ENCODE data around the gene CACNA1F. TPM values are rescaled to one million over a fixed set of nuclear protein-coding genes. Genes with fewer than 3 reads are reported as not detected.

CACNA1F gene
- total and polyA plus RNA-seq, 9 donors, result 0.01 to 0.09 (median 0.04) TPM; not detected in 4

GRCh38 chrX:49257846-49258748 lies 25.0 kb upstream of the CACNA1F start:
- Histone ChIP-seq H3K4me1 (ENCODE audit: control insufficient read depth, insufficient read depth, low read length) (no peaks in the 10 kb centered on the region), H3K4me3 (ENCODE audit: low read length) (no peak overlapping the region), H3K9me3 (replicated peaks; ENCODE audit: control insufficient read depth, low read depth, low read length) (no peaks in the 10 kb centered on the region), H3K27ac (ENCODE audit: low read length) (no peak overlapping the region), H3K36me3 (ENCODE audit: control insufficient read depth, insufficient read depth, low read length) (no peaks in the 10 kb centered on the region), H3K27me3 (ENCODE audit: control insufficient read depth, insufficient read depth, low read length) (peaks cover 3% of the 10 kb centered on the region)
- no peak for DNase-seq
- 77% methylated on average over 19 of the region's 20 CpGs for WGBS (ENCODE audit: insufficient coverage)

DNA sequence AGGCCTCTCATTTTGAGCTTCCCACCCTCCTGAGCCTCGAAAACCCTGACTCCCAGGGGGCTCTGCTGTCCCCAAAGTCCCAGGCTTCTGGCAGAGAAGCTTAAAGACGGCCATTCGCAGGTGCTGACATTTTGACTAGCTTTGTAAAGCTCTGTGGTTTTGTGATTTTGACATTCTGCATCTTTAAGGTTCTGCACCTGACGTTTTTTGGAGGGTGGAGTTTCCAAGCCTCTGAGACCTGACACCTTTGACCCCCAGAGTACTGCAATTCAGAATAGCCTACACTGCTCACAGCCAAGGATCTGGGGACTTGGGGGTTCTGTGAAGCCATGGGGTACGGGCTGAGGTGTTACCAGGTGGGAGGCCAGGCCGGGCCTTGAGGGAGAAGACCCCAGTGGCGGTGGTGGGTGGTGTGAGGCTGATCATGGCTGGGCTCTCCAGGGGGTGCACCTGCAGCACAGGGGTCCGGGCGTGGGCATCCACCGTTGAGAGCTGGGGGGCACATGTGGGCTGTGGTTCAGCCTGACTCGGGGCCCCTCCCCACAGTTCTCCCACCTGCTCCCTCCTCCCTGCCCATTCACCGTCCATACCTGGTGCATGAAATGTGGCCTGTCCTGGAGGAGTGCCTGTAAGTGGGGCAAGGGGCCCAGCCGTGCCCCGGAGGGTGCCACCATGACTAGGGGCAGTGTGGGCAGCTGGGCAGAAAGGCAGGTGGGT lies 24.1 kb upstream of the CACNA1F start:
- WGBS (ENCODE audit: insufficient coverage), result 50% methylated on average over 4 of the region's 14 CpGs
- Histone ChIP-seq H3K27ac (ENCODE audit: low read length) (no peak overlapping the region), H3K4me1 (ENCODE audit: control insufficient read depth, insufficient read depth, low read length) (no peaks in the 10 kb centered on the region), H3K36me3 (ENCODE audit: control insufficient read depth, insufficient read depth, low read length) (no peaks in the 10 kb centered on the region), H3K9me3 (replicated peaks; ENCODE audit: control insufficient read depth, low read depth, low read length) (no peaks in the 10 kb centered on the region), H3K4me3 (ENCODE audit: low read length) (no peak overlapping the region), H3K27me3 (ENCODE audit: control insufficient read depth, insufficient read depth, low read length) (peaks cover 3% of the 10 kb centered on the region)
- no peak for DNase-seq

DNA sequence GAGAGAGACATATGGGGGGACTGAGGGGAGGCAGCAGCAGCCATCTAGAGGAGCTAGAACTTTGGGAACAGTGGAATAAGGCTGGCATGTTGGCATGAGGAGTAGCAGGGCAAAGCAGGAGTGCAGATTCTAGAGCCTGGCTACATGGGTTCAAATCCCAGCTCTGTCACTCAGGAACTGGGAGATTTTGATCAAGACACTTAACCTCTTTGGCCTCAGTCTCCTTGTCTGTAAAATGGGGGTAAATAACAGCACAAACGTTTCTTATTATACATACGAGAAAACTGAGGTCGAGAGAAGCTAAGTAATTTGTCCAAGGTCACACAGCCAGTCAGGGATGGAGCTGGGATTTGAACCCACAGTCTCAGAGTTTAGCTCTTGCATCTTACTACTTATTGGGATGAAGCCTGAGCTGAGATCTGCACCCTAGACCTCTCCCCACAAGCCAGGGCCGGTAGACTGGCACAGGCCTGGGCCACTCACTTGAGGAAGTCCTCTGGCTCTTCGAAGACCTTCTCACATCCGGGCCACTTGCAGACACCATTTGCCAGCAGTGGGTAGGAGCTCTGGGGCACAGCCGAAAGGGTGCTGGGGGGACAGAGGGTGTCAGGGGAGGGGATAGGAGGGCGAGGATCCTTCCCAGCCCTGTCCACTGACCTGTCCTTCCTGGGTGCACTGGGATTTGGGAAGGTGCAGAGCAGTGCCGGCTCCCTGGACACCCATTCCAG lies 23.3 kb upstream of the CACNA1F start:
- Histone ChIP-seq H3K27me3 (ENCODE audit: control insufficient read depth, insufficient read depth, low read length) (peaks cover 3% of the 10 kb centered on the region), H3K4me1 (ENCODE audit: control insufficient read depth, insufficient read depth, low read length) (no peaks in the 10 kb centered on the region), H3K27ac (ENCODE audit: low read length) (no peak overlapping the region), H3K36me3 (ENCODE audit: control insufficient read depth, insufficient read depth, low read length) (no peaks in the 10 kb centered on the region), H3K4me3 (ENCODE audit: low read length) (no peak overlapping the region), H3K9me3 (replicated peaks; ENCODE audit: control insufficient read depth, low read depth, low read length) (no peaks in the 10 kb centered on the region)
- WGBS (ENCODE audit: insufficient coverage), result 61% methylated on average over 3 of the region's 9 CpGs
- DNase-seq, result no peak

- H3K4me1 ChIP-seq (ENCODE audit: control insufficient read depth, insufficient read depth, low read length), result no peaks in the 10 kb centered on the region
- no peak for DNase-seq
- WGBS (ENCODE audit: insufficient coverage), result 79% methylated on average over 3 of the region's 7 CpGs
Measured at GRCh38 chrX:49254639-49255038, 21.5 kb upstream of the CACNA1F start.

DNA sequence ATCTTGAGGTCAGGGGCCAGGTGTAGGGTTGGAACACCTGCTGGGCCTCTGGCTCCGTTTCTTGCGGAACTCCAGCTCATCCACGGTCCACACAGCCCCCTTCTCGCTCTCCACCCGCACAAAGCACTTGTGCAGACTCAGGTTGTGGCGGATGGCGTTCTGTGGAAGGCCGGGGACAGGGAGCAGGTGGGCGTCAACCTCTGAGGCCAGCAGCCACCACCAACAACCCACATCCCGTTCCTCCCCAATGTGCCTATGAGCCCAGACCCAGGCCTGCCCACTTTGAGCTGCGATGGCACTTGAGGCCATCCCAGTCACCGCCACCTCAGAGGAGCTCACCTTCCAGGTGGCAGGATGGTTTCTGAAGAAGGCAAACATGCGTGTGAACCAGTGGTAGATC lies 18.2 kb upstream of the CACNA1F start:
- Histone ChIP-seq H3K4me3 (ENCODE audit: low read length) (no peak overlapping the region), H3K27me3 (ENCODE audit: control insufficient read depth, insufficient read depth, low read length) (peaks cover 3% of the 10 kb centered on the region), H3K4me1 (ENCODE audit: control insufficient read depth, insufficient read depth, low read length) (no peaks in the 10 kb centered on the region), H3K36me3 (ENCODE audit: control insufficient read depth, insufficient read depth, low read length) (peaks cover 5% of the 10 kb centered on the region), H3K27ac (ENCODE audit: low read length) (no peak overlapping the region), H3K9me3 (replicated peaks; ENCODE audit: control insufficient read depth, low read depth, low read length) (no peaks in the 10 kb centered on the region)
- 79% methylated on average over 13 of the region's 13 CpGs for WGBS (ENCODE audit: insufficient coverage)
- no peak for DNase-seq

More at GRCh38 chrX:49254639-49255038, 21.5 kb upstream of the CACNA1F start:
- Histone ChIP-seq H3K36me3 (ENCODE audit: control insufficient read depth, insufficient read depth, low read length) (no peaks in the 10 kb centered on the region), H3K4me3 (ENCODE audit: low read length) (no peak overlapping the region), H3K9me3 (replicated peaks; ENCODE audit: control insufficient read depth, low read depth, low read length) (no peaks in the 10 kb centered on the region), H3K27me3 (ENCODE audit: control insufficient read depth, insufficient read depth, low read length) (peaks cover 3% of the 10 kb centered on the region), H3K27ac (ENCODE audit: low read length) (no peak overlapping the region)

DNA sequence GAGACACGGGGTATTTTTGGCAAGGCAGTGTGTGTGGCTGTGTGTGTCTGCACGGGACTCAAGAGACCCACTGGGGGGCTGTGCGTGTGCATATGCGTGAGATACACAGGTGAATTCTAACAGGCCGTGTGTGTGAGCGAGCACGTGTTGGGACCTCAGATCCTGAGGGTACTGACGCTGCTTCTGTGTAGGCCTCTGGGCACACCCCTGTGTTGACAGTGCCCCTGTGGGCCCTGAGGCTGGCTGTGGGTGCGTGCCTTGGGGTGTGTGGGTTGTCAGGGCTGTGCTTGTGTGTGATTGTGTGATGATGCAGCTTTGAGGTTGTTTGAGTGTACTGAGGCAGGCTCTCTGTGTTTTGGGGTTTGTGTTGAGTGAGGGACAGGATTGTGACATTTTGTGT lies 17.4 kb upstream of the CACNA1F start:
- 83% methylated on average over 9 of the region's 9 CpGs for WGBS (ENCODE audit: insufficient coverage)
- H3K36me3 ChIP-seq (ENCODE audit: control insufficient read depth, insufficient read depth, low read length), result peaks cover 7% of the 10 kb centered on the region
- no peaks in the 10 kb centered on the region for H3K9me3 ChIP-seq (replicated peaks; ENCODE audit: control insufficient read depth, low read depth, low read length)
- H3K27ac ChIP-seq (ENCODE audit: low read length), result no peak overlapping the region
- H3K27me3 ChIP-seq (ENCODE audit: control insufficient read depth, insufficient read depth, low read length), result peaks cover 3% of the 10 kb centered on the region
- no peak overlapping the region for H3K4me3 ChIP-seq (ENCODE audit: low read length)
- no peak for DNase-seq
- no peaks in the 10 kb centered on the region for H3K4me1 ChIP-seq (ENCODE audit: control insufficient read depth, insufficient read depth, low read length)

DNA sequence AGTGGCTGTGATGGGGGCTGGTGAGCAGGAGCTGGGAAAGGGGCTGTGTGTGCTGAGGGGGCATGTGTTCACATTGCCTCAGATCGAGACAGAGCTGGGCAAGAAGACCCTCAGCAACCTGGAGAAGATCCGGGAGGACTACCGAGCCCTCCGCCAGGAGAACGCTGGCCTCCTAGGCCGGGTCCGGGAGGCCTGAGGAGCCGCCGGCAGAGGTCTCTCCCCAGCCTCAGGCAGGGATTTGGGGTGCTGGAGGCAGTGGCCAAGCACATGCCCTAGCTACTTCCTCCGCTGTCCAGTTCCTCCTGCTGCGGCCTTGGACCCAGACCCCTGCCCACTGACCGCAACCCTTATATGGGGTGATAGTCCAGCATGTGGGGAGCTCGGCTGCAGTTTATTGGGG lies 16.9 kb upstream of the CACNA1F start:
- H3K27me3 ChIP-seq (ENCODE audit: control insufficient read depth, insufficient read depth, low read length), result peaks cover 3% of the 10 kb centered on the region
- H3K4me3 ChIP-seq (ENCODE audit: low read length), result no peak overlapping the region
- DNase-seq, result no peak
- WGBS (ENCODE audit: insufficient coverage), result 88% methylated on average over 13 of the region's 13 CpGs
- peaks cover 7% of the 10 kb centered on the region for H3K36me3 ChIP-seq (ENCODE audit: control insufficient read depth, insufficient read depth, low read length)
- no peaks in the 10 kb centered on the region for H3K4me1 ChIP-seq (ENCODE audit: control insufficient read depth, insufficient read depth, low read length)
- H3K27ac ChIP-seq (ENCODE audit: low read length), result no peak overlapping the region
- no peaks in the 10 kb centered on the region for H3K9me3 ChIP-seq (replicated peaks; ENCODE audit: control insufficient read depth, low read depth, low read length)

DNA sequence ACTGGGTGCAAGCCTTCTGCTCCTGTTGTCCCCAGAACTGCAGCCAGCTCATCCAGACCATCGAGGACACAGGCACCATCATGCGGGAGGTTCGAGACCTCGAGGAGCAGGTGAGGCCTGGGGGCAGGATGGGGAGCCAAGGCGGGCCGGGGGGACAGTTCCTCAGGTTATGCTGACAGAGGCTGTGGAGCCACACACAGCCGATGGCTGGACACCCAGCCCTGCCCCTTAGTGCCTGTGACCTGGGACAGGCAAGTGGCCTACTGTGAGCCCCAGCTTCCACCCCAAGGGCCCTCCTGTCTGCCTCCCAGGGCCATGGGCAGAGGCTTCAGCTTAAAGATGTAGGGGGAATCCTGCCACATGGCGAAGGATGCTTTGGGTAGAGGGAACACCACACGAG lies 16.5 kb upstream of the CACNA1F start:
- Histone ChIP-seq H3K36me3 (ENCODE audit: control insufficient read depth, insufficient read depth, low read length) (peaks cover 7% of the 10 kb centered on the region), H3K9me3 (replicated peaks; ENCODE audit: control insufficient read depth, low read depth, low read length) (no peaks in the 10 kb centered on the region), H3K4me3 (ENCODE audit: low read length) (no peak overlapping the region), H3K4me1 (ENCODE audit: control insufficient read depth, insufficient read depth, low read length) (no peaks in the 10 kb centered on the region), H3K27me3 (ENCODE audit: control insufficient read depth, insufficient read depth, low read length) (peaks cover 3% of the 10 kb centered on the region), H3K27ac (ENCODE audit: low read length) (no peak overlapping the region)
- no peak for DNase-seq
- WGBS (ENCODE audit: insufficient coverage), result 80% methylated on average over 9 of the region's 9 CpGs

- no peaks in the 10 kb centered on the region for H3K4me1 ChIP-seq (ENCODE audit: control insufficient read depth, insufficient read depth, low read length)
- peaks cover 3% of the 10 kb centered on the region for H3K27me3 ChIP-seq (ENCODE audit: control insufficient read depth, insufficient read depth, low read length)
- DNase-seq, result no peak
- H3K27ac ChIP-seq (ENCODE audit: low read length), result no peak overlapping the region
- peaks cover 7% of the 10 kb centered on the region for H3K36me3 ChIP-seq (ENCODE audit: control insufficient read depth, insufficient read depth, low read length)
- H3K9me3 ChIP-seq (replicated peaks; ENCODE audit: control insufficient read depth, low read depth, low read length), result no peaks in the 10 kb centered on the region
- WGBS (ENCODE audit: insufficient coverage), result 73% methylated on average over 6 of the region's 6 CpGs
- H3K4me3 ChIP-seq (ENCODE audit: low read length), result no peak overlapping the region
Measured at GRCh38 chrX:49249071-49249470, 15.9 kb upstream of the CACNA1F start.

All from muscle of leg (tissue), 11 donors.